GM19043 (cell line): Measurements from ENCODE around the gene PLCB2.

Source experiments
- ATAC-seq: cut with Tn5 transposase; IDR thresholded peaks from one replicate; pipeline ENCODE4 v1.9.1; 2021; ENCODE audit warnings: low read depth; ENCODE audit not compliant: unreplicated experiment

PLCB2 gene

DNA sequence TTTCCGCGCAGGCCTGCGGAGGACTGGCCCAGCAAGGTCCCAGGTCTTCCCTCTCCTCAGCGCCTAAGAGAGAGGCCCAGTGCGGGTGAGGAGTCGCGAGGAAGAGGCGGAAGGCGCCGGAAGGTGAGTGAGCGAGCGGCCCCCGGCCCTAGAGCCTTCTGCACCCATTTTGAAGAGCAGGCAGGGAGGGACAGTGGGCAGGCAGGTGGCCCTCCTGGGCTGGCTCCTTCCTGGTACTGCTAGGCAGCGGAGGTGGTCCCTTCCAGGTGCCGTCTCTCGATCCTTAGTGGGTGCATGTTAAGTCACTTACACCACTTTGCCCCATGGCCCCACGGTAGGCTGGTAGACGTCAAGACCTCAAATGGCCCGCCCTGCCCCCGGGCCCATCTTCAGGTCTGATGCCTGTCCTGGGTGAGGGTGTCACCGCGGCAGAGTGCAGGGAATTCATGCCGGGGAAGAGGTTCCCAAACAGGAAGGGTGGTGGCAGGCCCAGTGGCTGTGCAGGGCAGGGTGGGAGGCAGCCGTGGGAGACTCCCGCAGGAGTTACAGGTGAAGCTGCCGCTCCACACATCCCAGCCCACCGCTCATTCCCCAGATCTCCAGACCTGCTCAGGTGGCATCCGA is 54.5 kb downstream of the PLCB2 start:
- no peak for ATAC-seq

DNA sequence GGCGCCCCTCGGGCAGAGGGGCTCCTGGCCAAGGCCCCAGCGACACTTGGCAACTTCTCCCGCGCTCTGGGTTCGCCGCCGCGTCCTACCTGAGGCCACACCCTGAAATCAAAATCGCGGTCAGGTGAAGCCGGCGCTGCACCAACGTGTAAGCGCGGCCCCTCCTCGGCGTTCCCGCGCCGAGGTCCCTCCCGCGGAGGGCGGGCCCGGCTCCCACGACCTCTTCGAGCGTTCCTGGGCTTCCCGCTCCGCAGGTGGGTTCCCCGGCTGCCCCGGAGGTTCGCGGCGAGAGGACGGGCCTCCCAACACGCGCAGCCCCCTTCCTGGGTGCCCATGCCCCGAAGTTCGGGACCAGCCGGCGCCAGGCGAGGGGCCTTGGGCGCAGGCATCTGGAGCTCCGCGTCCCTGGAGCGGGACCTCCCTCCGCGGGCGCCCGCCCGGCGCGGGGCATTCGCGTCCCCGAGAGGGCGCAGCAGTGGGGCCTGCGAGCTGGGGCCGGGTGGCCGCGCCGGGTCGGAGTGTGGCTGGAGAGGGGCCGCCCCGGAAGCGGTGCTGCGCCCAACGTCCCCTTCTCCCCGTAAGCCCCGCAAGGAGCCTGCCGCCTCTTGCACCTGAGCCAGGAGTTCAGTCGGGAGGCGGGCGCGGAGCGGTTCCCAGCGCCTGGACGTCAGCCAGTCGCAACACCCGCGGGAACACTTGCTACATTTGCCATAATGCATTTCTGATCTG is 55.1 kb downstream of the PLCB2 start:
- ATAC-seq = no peak

DNA sequence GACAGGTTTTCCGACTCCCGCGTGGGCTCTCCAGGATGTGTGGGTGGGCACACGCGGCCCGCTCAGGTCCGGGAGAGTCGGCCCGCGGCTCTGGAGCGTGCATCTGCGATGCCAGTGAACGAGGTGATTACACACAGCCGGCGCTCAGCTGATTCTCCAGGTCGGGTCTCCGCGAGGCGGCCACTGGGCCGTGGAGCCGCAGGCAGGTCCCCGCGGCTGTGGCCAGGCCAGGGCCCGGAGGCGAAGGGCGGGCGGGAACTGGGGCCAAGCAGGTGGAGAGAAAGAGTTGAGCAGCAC is 55.6 kb downstream of the PLCB2 start:
- no peak for ATAC-seq

DNA sequence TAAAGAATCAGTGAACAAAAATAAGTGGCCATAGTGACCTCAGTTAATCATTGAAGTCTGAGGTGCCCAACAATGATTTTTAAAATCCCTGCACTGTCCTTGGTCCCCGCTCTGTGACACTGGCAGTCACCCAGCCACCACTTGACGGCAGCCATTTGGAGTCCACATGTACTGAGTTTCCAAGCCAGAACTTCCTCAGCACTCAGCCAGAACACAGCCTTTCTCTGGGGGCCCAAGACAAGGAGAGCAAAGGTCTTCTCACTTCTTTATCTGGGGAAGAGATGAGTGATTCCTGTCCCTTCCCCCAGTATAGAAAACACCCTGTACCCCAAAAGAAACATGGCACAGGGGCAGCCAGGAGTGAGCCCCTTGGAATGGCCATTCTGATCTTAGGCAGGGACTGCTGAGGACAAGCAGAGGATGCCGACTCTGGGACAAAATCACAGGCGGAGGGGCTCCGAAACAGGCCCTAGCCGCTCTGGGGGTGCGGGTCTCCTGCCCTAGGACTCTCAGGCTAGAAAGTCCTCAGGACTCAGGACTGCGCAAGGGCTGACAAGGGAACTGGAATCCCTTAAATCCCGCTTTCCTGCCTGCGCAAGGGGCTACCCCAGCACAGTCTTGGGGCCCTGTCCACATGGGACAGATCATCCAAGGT is 56.1 kb downstream of the PLCB2 start:
- ATAC-seq = no peak

DNA sequence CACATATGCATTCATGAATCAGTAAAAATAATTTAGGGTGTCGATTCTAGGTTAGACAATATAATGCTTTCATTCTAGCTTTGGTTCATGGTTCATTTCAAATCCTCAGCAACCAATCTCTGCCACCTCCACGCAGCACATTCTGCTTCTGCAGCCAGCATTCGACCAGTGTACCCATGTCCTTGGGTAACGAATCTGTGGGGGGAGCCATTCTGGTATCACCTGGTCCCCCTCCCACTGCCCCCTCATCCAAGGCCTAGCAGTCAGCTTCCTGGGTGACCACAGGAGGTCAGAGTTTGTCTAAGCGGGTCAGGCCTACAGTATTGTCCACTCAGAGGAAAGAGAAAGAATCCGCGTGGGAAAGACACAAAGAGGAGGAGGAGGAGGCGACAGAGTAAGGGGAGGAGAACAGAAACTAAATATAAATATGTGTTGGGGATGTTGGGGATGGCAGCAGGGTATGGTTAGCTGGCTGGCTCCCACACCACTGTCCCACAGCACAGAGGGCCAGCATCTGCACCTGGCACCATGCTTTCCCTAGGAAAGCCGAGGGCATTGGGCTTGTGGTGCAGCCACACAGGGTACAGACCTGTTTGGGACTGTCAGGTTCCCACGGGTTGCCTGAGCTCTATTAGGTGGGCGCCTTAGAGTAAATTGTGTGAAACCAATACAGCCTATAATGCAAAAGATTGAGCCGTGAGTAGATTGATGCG is 56.8 kb downstream of the PLCB2 start:
- no peak for ATAC-seq

DNA sequence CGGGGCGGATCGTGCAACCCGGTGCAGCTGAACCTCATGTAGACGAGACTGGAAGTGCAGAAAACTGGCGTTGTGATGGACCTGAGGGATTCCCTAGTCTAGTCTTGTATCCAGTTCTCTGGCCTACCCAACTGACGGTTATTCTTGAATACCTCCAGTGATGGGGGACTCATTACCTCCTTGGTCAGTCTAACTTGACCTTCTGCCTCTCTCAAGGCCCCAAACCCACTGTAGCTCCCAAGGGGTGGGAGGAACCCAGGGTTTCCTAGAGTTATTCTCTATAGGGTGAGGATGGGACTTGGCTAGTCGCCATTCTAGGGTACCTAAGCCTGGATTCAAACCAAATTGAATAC is 57.5 kb downstream of the PLCB2 start:
- ATAC-seq = no peak

DNA sequence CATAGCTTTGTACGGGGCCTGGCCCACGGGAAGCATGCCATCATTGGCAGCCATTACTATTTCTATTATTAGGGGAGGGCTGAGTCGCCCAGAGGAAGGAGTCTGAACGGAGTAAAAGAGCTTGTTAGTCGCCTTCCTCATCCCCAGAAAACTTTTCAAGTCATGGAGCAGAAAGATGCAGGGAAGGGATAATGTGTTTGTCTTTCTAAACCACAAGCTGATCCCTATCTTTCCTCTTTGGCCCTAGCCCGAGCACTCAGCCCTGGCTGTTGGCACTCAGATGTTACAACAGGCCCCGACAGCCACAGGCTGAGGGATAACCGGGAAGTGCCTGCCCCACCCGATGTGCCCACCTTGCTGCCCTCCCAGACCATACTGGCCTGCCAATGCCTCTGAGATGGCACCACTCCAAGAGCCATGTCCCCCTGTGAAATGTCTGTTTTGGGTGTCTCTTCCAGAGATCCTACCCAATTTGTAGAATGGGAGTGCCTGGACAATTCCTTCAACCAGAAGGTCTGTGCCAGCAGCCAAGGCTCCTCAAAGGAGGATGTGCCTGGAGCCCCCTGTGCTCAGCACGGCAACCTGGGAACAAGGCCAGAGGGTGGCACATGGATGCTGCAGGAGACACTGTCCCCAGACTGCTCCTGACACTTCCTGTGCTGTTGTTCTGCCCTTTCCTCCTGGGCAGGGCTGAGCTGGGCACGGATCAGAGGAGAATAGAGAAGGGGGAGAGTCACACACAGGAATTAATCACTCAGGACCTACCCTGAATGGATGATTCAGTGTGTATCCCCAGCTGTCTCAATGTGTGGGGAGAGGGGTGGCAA is 58.0 kb downstream of the PLCB2 start:
- no peak for ATAC-seq

DNA sequence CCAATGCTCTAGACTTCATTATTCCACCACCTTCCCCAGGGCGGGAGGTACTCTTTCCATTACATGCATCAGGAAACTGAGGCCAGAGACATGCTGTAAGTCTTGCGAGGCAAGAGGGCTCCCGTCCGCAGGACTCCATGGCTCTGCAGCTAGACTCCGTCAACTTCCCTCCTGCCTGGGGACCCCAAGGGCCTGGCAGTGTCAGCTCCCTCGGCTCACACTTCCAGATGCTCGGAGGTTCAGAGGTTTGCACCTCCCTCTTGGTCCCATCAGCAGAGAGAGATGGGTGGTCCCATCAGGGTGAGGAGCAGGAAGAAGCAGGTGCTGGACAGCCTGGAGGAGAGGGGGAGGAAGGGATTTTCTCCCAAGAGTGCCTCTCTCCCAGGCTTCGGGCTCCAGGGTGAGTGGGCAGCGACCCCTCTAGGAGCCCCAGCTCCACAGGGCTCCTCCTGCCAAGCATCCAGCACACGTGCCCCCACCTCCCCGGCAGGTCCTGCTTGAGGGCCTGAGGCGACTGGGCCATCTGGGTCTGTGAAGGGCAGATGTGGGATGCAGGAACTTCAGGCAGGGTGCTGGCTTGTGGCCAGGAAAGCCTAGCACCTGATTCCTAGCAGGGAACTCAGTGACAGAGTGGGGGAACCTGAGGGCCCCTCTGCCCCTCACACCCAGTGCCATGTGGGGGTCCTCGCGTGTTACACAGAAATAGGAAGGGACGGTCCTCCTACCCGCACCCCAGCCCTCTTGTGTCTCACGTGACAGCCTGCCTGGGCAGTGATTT is 59.5 kb downstream of the PLCB2 start:
- no peak for ATAC-seq

DNA sequence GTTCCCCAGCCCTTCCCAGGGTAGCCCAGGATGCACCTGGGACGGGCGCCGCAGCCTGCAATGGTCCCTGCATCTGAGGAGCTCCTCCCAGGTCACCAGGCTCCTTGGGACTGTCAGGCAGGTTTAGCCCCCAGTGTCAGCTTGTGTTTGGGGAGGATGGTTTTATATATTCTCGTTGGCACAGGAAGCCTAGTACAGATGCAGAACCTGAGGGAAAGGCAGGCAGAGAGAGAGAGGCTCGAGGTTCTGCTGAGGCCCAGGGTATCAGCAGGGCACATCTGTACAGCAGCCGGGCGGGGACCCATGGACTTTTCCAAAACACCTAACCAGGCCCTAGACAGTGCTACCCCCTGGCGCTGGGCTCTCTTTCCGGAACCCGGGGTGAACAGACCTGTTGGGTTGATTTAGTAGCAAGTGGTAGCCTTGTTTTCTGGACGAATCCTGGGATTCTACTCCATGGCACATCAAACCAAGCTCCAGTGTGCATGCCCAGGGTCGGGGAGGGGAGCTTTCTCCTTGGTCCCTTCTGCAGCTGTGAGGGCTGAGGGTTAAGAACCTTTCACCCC is 60.2 kb downstream of the PLCB2 start:
- no peak for ATAC-seq

DNA sequence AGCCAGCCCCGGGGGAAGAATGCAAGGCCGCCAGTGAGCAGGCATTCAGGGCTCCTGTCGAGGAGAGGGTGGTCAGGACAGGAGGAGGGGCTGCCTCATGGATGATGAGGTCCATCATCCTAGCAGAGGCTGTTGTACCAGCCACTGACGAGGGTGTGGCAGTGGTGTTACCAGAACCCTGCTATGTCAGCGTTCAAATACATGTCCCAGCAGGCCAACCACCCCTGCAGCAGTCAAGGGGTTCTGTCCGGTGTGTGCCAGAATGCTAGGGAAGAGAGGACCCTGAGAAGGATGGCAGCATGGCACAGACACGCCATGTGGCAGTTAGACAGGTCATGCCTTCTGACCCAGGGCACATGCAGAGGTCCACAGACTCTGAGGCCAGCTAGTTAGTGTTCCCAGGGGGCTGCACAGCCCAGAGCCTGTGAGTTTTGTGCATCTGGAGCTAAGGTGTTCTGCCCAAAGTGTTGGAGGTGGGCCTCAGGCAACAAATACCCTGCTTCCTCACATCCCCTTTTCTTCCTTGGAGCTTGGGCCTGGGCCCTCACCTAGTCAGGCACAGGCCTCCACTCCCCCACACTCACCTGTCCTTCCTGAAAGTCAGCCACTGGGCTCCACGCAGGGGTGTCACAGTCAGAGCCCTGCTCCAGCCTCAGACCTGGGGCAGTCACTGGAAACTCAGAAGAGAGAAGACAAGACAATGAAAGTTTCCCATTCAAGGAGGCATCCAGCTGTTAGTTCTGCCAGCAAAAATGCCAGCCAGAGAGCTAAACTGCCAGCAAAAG is 61.0 kb downstream of the PLCB2 start:
- ATAC-seq = no peak

DNA sequence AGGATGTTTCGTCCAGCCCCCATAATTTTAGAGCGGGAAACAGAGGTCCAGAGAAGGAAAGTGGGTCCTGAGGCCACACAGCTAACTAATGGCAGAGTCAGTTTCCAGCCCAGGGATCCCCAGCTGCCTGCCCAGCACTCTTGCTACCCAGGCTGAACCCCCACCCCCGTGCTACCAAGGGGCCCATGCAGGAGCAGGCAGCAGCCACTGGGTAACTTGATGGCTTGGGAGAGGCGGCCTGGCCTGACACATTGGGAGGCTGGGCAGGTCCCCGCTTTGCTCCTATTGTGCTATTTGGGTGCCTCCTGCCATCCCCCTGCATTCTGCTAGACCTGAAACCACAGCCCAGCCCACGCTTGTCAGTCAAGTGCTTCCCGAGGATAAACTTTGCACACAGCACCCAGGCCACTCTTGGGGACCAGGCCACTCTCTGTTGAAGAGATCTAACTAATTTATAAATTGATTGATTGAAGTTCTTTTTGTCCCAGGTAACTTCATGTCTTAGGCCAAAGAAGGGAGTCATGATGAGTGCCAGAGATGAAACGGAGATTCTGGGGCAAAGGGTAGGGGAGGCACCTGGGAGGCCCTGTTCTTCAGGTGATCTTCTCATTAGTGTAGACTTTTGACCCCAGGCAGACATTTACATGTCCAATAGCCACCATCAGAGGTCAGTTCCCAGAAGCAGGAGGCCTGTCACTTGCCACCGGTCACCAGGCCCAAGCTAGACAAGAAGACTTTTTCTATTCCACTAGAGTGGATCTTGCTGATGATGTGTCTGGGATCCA is 61.9 kb downstream of the PLCB2 start:
- ATAC-seq = no peak

DNA sequence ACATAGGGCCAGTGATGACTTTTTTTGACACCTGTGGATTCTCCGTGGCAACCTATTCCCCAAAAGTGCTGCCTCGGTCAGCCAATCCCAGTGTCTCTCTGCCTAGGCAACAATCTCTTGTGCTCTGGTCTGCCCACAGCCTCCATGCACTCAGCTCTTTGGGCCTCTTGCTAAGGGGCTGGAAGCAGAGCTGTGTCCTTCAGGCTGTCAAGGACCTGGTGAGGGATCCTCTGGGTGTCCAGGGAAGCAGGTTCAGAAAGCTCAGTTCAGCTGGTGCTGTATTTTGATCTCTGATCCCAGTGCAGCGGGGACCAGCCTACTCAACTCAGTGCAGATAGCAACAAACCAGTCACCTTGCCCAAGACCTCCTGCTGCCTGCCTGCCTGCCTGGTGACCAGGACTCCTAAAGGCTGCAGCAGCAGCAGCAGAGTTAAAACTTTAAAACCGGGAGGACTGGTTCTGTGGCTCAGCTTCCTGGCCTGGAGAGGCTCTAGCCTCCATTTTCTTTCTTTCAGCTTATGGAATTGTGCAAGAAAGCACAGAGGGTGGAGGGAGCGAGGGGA is 62.7 kb downstream of the PLCB2 start:
- no peak for ATAC-seq

DNA sequence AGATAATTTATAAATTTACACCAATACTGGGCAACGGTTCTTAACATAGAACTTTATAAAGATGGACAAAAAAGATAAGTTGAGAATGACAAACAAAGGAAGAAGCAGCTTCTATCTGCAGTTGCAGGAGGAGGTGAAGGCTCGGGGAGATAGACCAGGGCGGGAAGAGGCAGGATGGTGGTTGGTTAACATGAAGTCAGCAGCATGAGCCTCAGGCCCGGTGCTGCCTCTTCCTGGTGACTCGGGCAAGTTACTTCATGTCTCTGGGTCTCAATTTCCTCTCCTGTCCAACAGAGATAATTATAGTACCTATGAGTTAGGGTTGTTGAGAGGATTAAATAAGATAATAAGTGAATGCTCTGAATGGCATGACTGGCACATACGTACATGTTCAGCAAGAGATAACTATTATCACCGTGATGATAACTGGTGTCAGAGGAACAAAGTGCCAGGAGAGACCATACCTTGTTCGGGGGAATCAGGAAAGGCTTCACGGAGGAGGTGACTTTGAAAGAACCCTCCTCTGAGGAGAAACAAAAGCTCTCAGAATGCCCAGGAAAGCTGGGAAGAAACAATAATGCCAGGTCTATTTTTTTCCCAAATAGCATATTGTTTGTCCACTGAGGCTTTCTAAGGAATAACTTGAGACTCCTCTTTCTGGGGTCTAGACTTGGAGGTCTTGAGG is 64.5 kb downstream of the PLCB2 start:
- ATAC-seq = no peak

DNA sequence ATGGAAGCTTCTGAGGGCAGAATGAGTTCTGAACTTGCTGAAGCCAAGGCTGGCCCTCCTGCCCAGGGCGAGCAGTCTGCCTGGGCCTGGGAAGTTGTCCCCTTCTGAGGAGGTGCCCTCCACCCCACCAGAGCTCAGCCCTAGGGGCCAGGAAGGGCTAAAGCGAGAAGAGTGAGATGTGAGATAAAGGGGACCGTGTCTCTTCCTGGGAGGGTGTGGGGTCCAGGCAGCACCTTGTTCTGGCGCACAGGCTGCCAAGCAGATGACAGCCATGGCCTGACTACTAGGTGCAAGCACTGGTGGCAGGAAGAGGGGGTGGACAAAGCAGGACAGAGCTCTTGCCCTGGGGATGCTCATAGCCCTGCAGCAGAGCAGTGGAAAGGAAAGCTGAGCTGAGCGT is 65.1 kb downstream of the PLCB2 start:
- no peak for ATAC-seq

DNA sequence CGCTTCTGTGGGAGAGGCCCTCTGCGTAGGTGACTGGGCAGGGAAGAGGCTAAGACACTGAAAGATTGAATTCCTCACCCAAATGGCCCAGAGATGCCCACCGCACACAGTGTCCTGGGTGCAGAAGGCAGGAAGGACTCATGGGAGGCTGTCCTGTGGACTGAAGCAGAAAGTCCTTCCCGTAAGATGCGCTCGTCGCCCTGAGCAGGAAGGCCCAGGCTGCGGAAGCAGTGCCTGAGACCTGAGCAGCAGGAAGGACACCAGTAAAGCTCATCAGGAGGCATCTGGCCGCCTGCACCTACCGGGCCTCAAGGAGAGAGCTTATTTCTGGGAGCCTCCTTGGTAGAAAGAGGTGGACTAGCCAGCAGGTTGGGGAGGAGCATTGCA is 65.5 kb downstream of the PLCB2 start:
- ATAC-seq = no peak

DNA sequence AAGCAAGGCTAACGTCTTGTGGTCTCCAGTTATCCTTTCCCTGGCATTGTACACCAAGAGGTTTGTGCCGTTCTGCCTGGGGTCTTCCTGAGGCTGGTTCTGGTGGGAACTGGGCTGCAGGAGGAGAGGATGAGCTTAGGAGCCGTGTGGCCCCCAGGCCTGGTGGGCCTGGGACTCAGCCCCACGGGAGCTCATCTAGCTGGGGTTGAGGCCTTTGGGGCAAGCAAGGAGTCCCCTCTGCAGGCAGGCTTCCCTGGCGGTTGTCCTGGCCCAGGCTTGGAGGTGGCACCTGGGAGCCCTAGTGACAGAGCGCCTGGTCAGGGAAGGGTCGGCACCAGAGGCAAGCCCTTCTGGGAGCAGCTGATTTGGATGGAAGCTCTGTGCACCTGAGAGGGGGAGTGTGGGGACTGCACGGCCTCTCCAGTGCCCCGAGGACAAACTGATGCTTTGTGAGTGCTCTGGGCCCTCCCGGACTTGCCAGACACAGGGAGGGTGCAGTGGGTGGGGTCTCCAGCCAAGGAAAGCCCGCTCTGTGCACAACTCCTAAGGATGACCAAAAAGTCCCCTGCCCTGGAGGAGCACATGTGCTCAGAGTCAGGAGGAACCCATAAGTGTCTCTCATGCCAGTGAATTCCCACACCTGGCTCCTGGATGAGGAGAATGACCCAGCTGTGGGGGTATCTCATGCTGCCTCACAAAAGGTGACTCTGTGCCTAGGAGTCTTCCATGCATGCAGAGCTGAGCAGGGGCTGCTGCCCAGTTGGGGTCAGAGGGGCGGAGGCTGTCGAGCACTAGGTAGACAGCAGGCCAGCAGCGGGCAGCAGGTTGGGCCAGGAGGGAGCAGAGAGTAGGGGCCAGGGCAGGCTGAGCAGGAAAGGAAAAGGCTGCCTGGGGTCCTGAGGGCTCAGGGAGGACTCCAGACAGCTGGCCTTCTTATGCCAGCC is 66.2 kb downstream of the PLCB2 start:
- ATAC-seq = no peak
